NT2/D1 (cell line): ENCODE data around the gene BIN2.
"Not testable (repeated sequence)": the region's sequence is repeated elsewhere in the genome, so short reads cannot be mapped to it uniquely, and the experiment has no call there.

Experiments used
- DNase-seq: peaks from one replicate; pipeline ENCODE4 v3.0.0-alpha.2; 2011; ENCODE audit warnings: low read depth, low spot score
- H3K27me3 ChIP-seq: 2 replicates; pipeline ENCODE4 v1.6.0; 2011; ENCODE audit warnings: mild to moderate bottlenecking; ENCODE audit not compliant: insufficient read length, insufficient read depth
- H3K36me3 ChIP-seq: 2 replicates; pipeline ENCODE4 v1.6.1; 2011; ENCODE audit warnings: mild to moderate bottlenecking, low read length, mixed read lengths; ENCODE audit not compliant: insufficient read depth, insufficient read length
- H3K4me1 ChIP-seq: 2 replicates; pipeline ENCODE4 v1.5.1; 2011; ENCODE audit not compliant: insufficient read depth, insufficient read length
- H3K4me3 ChIP-seq: 2 replicates; pipeline ENCODE4 v1.5.1; 2011; ENCODE audit warnings: low read depth; ENCODE audit not compliant: insufficient read length
- H3K9ac ChIP-seq: 2 replicates; pipeline ENCODE4 v1.6.0; 2011; ENCODE audit warnings: low read depth; ENCODE audit not compliant: insufficient read length
- H3K9me3 ChIP-seq: 2 replicates; pipeline ENCODE4 v1.5.1; 2011; ENCODE audit warnings: mild to moderate bottlenecking, low read length; ENCODE audit not compliant: insufficient read depth
- SUZ12 ChIP-seq: IDR thresholded peaks from 2 replicates; pipeline ENCODE4 v1.6.1; 2011; ENCODE audit not compliant: insufficient read length, insufficient read depth; ENCODE audit errors: extremely low read depth
- YY1 ChIP-seq: IDR thresholded peaks from 2 replicates; pipeline ENCODE4 v1.6.1; 2011; ENCODE audit not compliant: insufficient read length, insufficient read depth
- ZNF274 ChIP-seq: IDR thresholded peaks from 2 replicates; pipeline ENCODE4 v1.6.1; 2011; ENCODE audit warnings: mild to moderate bottlenecking, low read depth, low read length

The BIN2 gene

DNA sequence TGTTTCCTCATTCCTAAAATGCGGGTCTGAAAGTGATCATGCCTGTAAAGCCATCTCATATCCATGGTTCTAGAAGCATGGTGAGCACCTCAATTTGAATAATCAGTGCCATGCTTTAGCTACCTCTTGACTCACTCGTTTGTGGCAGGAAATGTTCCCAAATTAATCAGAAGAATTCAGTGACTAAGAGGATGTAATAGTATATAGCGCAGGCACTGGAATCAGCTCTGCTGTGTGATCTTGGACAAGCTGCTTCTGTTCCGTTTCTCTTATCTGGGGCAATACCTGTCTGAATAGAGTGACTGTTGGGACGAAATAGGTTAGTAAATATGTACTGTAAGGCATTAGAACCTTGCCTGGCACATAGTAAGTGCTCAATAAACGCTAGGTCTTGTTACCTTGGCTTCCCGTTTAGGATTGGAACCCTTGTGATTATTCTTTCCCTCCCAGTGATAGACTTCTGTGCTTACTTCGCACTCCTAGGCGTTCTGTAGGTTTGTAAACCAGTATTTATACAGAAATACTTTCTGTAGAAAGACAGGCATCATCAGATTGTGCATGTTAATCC lies 52.9 kb downstream of the BIN2 start:
- no peaks in the 10 kb centered on the region for H3K9me3 ChIP-seq
- H3K36me3 ChIP-seq, result peaks cover 4% of the 10 kb centered on the region
- H3K27me3 ChIP-seq, result no peaks in the 10 kb centered on the region
- H3K9ac ChIP-seq, result peak overlapping the region; percentile 92
- no peaks in the 10 kb centered on the region for H3K4me1 ChIP-seq
- DNase-seq, result no peak
- TF ChIP-seq ZNF274, result no peak
- no peak for TF ChIP-seq SUZ12
- no peak for TF ChIP-seq YY1
- peak overlapping the region; percentile 60 for H3K4me3 ChIP-seq

- Histone ChIP-seq H3K9ac (peak within 1 kb of the TSS; percentile 92), H3K9me3 (no peaks in the 10 kb centered on the region), H3K36me3 (peaks cover 6% of the 10 kb centered on the region), H3K4me1 (peaks cover 2% of the 10 kb centered on the region), H3K4me3 (peak within 1 kb of the TSS; percentile 60), H3K27me3 (no peaks in the 10 kb centered on the region)
- TF ChIP-seq ZNF274 (no peak), SUZ12 (no peak), YY1 (no peak)
- peak; percentile 59 for DNase-seq
Observed at GRCh38 chr12:51270067-51270950, 53.7 kb downstream of the BIN2 start, which contains the start of gene SMAGP. SMAGP (minus strand) TSS chr12:51270415; CDS start chr12:51269278, 1,137 bp downstream.

DNA sequence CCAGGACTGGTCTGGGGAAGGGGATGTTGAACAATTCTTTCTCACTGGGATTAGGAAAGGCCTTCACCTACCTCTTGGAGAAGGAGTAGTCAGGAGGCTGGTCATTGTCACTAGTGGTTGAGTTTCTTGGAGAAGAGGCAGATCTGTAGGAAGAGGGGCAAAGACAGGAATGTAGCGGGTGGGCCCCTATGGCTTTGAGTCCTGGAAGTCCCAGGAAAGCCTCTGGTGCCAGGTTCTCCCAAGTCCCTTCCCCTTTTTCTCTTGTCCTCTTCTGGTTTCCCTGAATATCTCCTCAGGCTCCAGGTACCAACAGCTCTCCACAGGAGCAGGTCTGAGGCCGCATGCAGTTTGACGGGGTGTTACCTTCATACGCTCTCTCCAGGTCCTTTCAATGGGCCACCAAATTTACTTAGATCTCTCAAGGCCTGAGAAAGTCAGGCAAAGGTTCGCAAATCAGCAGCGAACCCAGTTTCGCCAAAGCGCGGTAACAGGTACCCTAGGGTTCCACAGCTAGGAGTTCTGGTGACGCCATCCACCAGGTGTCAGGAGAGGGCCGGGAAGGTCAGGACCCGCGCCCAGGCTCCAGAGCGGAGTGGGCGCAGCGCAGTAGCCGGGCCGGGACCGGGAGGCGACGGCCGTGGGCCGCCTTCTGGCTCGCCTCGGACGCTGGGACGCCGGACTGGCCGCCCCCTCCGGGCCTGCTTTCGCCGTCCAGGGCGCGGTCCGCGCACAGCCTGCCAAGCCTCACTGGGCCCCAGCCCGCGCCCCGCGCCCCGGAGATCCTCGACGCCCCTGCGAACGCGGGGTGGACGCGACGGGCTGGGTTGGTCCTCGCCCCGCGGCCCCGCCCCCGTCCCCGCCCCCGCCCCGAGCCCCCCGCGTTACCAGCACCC lies 54.6 kb downstream of the BIN2 start:
- Histone ChIP-seq H3K4me1 (peaks cover 3% of the 10 kb centered on the region), H3K9me3 (no peaks in the 10 kb centered on the region), H3K36me3 (peaks cover 9% of the 10 kb centered on the region), H3K27me3 (no peaks in the 10 kb centered on the region), H3K4me3 (peak overlapping the region; percentile 60), H3K9ac (peak overlapping the region; percentile 92)
- TF ChIP-seq YY1 (no peak), SUZ12 (no peak), ZNF274 (no peak)
- DNase-seq, result peak; percentile 66

DNA sequence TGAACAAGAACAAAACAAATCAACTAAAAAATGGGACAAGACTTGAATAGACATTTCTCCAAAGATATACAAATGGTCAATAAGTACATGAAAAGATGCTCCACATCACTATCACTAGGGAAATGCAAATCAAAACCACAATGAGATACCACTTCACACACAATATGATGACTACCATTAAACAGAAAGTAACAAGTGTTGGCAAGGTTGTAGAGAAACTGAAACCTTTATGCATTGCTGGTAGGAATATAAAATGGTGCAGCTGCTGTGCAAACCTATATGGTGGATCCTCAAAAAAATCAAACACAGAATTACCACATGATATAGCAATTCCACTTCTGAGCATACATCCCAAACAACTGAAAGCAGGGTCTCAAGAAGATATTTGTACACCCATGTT lies 59.0 kb downstream of the BIN2 start:
- H3K9ac ChIP-seq, result no peak overlapping the region
- H3K27me3 ChIP-seq, result no peaks in the 10 kb centered on the region
- no peaks in the 10 kb centered on the region for H3K9me3 ChIP-seq
- peaks cover 3% of the 10 kb centered on the region for H3K4me1 ChIP-seq
- no peak for DNase-seq
- H3K4me3 ChIP-seq, result no peak overlapping the region
- TF ChIP-seq SUZ12, result no peak
- no peak for TF ChIP-seq ZNF274
- TF ChIP-seq YY1, result no peak
- peaks cover 12% of the 10 kb centered on the region for H3K36me3 ChIP-seq

DNA sequence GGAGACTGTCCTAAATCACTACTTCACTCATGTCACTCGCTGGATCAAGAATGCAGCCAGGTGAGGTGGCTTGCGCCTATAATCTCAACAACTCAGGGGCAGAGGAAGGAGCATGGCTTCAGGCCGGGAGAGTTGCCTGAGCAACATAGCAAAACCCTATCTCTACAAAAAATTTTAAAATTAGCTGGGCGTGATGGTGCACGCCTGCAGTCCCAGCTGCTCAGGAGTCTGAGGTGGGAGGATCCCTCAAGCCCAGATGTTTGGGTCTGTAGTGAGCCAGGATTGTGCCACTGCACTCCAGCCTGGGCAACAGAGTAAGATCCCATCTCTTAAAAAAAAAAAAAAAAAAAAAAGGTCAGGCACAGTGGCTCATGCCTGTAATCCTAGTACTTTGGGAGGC lies 59.7 kb downstream of the BIN2 start:
- Histone ChIP-seq H3K27me3 (no peaks in the 10 kb centered on the region), H3K9ac (no peak overlapping the region), H3K4me1 (peaks cover 3% of the 10 kb centered on the region), H3K4me3 (no peak overlapping the region), H3K36me3 (peaks cover 12% of the 10 kb centered on the region), H3K9me3 (no peaks in the 10 kb centered on the region)
- no peak for DNase-seq
- TF ChIP-seq YY1 (no peak), SUZ12 (no peak), ZNF274 (no peak)

DNA sequence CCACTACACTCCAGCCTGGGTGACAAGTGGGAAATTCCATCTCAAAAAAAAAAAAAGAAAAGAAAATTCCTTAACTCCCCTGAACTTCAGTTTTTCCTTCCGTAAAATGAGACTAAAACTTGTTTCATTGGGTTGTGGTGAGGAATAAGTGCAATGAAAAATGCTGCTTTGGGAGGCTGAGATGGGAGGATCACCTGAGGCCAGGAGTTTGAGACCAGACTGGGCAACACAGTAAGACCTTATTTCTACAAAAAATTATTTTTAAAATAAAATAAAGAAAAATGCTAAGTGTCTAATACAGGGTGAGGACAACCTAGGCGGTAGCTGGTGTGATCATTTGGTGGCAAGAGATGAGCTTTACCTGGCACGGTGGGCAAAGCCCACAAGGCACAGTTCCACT lies 60.6 kb downstream of the BIN2 start:
- no peaks in the 10 kb centered on the region for H3K9me3 ChIP-seq
- TF ChIP-seq SUZ12, result no peak
- TF ChIP-seq YY1, result no peak
- TF ChIP-seq ZNF274, result no peak
- no peaks in the 10 kb centered on the region for H3K27me3 ChIP-seq
- no peak for DNase-seq
- peaks cover 3% of the 10 kb centered on the region for H3K4me1 ChIP-seq
- H3K9ac ChIP-seq, result no peak overlapping the region
- H3K4me3 ChIP-seq, result no peak overlapping the region
- H3K36me3 ChIP-seq, result peaks cover 12% of the 10 kb centered on the region

GRCh38 chr12:51262758-51263177 lies 61.2 kb downstream of the BIN2 start:
- peaks cover 3% of the 10 kb centered on the region for H3K4me1 ChIP-seq
- TF ChIP-seq ZNF274 (no peak), YY1 (no peak), SUZ12 (no peak)
- H3K9me3 ChIP-seq, result no peaks in the 10 kb centered on the region
- H3K27me3 ChIP-seq, result no peaks in the 10 kb centered on the region
- no peak for DNase-seq
- H3K36me3 ChIP-seq, result peaks cover 9% of the 10 kb centered on the region
- H3K9ac ChIP-seq, result no peak overlapping the region
- H3K4me3 ChIP-seq, result no peak overlapping the region

DNA sequence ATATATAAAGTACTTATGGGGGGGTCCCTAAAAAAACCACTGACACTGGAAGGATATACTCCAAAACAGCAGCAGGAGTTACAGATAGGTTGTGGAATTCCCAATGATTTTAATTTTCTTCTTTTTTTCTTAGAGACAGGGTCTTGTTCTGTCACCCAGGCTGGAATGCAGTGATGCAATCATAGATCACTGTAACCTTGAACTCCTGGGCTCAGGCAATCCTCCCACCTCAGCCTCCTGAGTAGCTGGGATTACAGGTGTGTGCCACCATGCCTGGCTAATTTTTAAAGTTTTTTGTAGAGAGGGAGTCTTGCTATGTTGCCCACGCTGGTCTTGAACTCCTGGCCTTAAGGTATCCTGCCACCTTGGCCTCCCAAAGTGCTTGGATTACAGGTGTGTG lies 64.4 kb downstream of the BIN2 start:
- not testable (repeated sequence) for DNase-seq, H3K9ac ChIP-seq, H3K27me3 ChIP-seq, H3K9me3 ChIP-seq, H3K36me3 ChIP-seq, H3K4me1 ChIP-seq, H3K4me3 ChIP-seq
